Mononuclear cell (primary cell): Measurements from ENCODE around the gene GLI2. TPM values are rescaled to one million over a fixed set of nuclear protein-coding genes. Genes with fewer than 3 reads are reported as not detected.

Source experiments
- H3K27me3 ChIP-seq: 2 replicates; pipeline ENCODE4 v1.6.0; 2011; ENCODE audit warnings: low read length, control low read depth; ENCODE audit not compliant: insufficient read depth
- H3K4me1 ChIP-seq: 2 replicates; pipeline ENCODE4 v1.5.1; 2011; ENCODE audit warnings: mild to moderate bottlenecking, low read length, control low read depth; ENCODE audit not compliant: insufficient read depth
- H3K4me3 ChIP-seq: 2 replicates; pipeline ENCODE4 v1.5.1; 2011; ENCODE audit warnings: mild to moderate bottlenecking, low read length, moderate library complexity
- H3K9me3 ChIP-seq: 2 replicates; pipeline ENCODE4 v1.5.1; 2011; ENCODE audit warnings: low read depth, mild to moderate bottlenecking, control low read depth, low read length
- total RNA-seq: library from RNA; depleted of rRNA; stranded (reverse); fragments of >200 nt; gene quantifications from one replicate; pipeline ENCODE4 v1.2.3, GENCODE V29; 2012

GLI2 gene
- total RNA-seq, 1 donor = not detected

DNA sequence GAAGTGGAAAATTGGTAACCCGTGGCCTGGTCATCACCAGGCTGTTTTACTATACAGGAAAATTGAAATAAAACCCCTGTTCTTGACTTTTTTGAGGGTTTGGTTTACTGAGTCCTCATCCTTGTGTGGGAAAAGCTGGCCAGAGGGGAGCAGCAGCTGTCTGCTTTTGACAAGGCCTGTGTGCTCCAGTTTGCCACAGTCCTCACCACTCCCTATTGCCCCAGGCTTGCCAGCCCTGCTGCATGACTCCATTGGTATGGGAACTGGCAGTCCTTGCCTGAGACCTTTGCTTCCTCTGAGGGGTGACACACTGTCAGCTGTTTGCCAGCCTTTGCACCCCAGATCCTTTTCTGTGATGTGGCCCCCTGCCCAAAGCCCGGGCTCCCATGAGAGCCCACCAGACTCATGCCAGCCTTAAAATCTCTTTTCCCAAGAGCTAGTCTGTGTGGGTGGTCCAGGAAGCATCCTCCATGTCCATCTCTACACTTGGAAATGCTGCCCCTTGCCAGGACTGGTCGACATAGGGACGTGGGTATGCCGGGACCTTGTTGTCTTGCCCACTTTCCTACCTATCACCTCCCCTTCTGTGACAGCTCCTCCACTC, 39.0 kb downstream of the GLI2 start:
- H3K9me3 ChIP-seq = no peaks in the 10 kb centered on the region
- no peak overlapping the region for H3K4me3 ChIP-seq
- no peaks in the 10 kb centered on the region for H3K4me1 ChIP-seq
- no peaks in the 10 kb centered on the region for H3K27me3 ChIP-seq

DNA sequence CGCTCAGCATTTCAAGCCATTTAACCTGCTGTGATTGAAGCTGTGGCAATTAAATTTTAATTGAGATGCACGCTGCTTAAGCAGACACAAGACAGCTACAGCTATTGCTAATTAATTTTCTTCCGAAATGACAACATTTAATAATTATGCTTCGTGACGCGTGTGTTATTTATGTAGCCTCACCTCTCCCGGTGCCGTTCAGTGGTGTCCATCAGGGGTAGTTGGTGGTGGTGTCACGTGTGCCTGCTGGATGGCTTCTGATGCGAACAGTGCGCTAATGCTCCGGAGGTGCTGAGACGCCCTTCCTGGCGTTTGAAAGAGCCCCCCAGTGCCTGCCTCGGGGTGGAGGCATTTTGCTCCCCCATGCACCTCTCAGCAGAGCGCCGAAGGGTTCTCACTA, 39.5 kb downstream of the GLI2 start:
- H3K27me3 ChIP-seq = no peaks in the 10 kb centered on the region
- no peak overlapping the region for H3K4me3 ChIP-seq
- H3K9me3 ChIP-seq = no peaks in the 10 kb centered on the region
- H3K4me1 ChIP-seq = no peaks in the 10 kb centered on the region

DNA sequence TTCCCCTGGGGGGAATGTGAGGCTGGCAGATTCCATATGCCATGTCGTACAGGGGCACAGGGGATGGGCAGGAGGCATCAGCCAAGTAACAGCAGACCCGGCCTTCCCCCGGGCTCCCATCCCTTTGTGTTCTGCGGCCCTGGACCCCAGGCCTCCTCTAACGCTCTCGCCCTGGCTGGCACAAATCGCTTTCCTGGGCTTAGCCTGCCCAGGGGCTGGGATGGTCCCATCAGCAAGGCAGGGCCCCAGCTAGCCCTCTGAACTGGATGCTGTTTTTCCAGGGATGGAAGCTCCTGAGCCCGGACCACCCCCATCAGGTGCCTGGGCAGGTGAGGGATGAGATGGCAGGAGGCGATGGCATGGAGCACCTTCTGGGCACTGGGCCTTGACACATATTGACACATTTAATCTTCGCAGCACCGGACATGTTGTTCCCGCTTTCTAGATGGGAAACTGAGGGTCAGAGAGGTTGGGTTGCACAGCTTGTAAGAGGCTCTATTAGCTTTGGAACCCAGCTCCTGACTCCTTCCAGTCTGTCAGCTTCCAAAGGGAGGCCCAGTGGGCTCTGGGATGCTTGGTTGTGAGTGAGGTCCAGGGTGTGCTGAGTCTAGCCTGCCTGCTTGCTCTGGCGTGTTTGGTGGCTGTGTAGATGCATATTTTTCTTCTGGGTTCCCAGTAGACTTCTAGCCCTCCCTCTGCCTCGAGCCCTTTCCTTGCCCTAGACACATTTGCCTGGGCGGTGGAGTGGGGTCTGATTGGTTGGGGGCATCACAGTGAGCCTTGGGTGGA, 40.3 kb downstream of the GLI2 start:
- Histone ChIP-seq H3K4me1 (no peaks in the 10 kb centered on the region), H3K4me3 (no peak overlapping the region), H3K9me3 (no peaks in the 10 kb centered on the region), H3K27me3 (no peaks in the 10 kb centered on the region)

DNA sequence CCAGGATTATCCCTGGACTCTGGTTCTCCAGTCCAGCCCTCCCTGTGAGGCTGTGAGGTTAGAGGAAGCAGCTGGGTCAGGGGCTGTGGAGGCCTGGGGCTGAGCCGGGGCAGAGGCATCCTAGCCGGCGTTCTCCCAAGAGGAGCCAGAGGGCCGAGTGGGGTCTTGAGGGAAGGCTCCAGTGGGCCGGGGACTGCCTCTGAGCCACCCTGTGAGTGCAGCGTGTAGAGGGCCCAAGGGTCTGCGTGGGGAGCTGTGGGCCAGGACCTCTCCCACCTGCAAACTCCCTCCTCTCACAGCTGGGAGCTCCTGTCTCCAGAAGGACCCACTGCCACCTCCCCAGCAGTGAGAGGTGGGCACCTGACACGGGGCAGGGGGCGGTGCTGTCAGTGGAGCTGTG, 41.0 kb downstream of the GLI2 start:
- Histone ChIP-seq H3K27me3 (no peaks in the 10 kb centered on the region), H3K4me3 (no peak overlapping the region), H3K9me3 (no peaks in the 10 kb centered on the region), H3K4me1 (no peaks in the 10 kb centered on the region)

DNA sequence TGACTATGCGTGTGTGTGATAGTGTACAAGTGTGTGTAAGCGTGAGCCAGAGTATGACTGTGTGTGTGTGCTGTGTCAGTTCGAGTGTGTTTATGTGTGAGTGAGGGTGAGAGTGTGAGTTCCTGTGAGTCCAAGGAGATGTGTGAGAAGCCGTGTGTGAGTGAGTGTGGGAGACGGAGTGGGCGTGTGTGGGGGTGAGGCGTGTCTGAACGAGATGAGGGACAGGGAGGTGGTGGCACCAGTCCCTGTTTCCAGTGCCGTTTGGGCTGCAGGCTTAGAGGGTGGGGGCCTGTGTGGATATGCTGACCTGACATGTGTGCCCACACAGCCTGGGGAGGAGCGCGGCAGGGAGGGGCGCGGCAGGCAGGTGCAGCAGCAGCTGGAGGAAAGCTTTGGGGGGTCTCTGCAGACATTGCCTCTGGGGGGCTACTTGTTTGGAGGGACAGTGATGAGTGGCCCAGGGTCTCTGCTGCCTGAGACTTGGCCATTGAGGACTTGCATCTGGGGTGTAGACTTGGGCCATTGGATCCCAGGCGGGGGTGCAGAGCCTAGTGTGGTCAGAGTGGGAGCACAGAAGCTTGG, 41.6 kb downstream of the GLI2 start:
- H3K4me1 ChIP-seq = no peaks in the 10 kb centered on the region
- H3K27me3 ChIP-seq = no peaks in the 10 kb centered on the region
- no peaks in the 10 kb centered on the region for H3K9me3 ChIP-seq
- H3K4me3 ChIP-seq = no peak overlapping the region

GRCh38 chr2:120777787-120778186, 42.1 kb downstream of the GLI2 start:
- H3K4me3 ChIP-seq = no peak overlapping the region
- H3K9me3 ChIP-seq = no peaks in the 10 kb centered on the region
- H3K4me1 ChIP-seq = no peaks in the 10 kb centered on the region
- H3K27me3 ChIP-seq = no peaks in the 10 kb centered on the region

DNA sequence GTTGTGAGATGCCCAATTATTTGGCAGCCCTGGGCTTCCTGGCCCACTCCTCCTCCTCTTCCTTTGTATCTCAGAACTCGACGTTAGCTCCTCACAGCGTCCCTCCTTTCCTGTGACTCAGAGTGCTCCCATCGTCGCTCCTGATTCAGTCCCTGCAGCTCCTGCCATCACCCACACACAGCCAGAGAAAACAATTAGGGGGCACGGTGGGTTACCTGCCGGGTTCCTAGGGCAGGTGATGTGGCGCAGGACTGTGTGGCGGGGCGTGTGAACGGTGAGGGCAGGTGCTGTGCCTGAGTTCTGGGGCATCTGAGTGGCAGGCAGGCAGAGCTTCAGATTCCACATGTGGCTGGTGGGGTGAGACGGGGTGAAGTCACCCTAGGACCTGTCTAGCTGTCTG, 42.6 kb downstream of the GLI2 start:
- no peaks in the 10 kb centered on the region for H3K27me3 ChIP-seq
- H3K4me3 ChIP-seq = no peak overlapping the region
- no peaks in the 10 kb centered on the region for H3K9me3 ChIP-seq
- H3K4me1 ChIP-seq = no peaks in the 10 kb centered on the region

DNA sequence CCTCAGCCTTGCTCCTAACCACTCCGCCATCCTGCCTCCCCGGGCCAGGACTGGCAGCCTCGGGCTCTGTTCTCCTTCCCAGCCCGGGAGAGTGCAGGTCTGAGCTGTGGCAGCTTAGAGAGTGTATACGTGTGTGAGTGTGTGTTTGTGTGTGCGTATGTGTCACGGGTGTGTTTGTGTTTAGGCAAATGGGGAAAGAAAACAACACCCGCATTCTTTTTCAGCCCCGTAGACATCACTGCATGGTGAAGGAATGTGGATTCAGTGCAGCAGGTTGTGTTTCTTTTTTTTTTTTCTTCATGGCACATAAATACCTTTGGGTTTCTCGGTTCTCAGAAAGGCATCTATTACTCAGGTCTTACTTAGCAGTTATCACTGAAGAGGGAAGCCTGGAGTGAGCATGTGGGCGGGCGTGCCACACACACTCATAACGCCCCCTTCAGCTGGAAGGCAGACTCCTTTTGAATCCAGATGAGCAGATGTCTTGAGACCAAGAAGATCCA, 44.2 kb downstream of the GLI2 start:
- Histone ChIP-seq H3K27me3 (no peaks in the 10 kb centered on the region), H3K4me3 (no peak overlapping the region), H3K4me1 (no peaks in the 10 kb centered on the region), H3K9me3 (no peaks in the 10 kb centered on the region)

DNA sequence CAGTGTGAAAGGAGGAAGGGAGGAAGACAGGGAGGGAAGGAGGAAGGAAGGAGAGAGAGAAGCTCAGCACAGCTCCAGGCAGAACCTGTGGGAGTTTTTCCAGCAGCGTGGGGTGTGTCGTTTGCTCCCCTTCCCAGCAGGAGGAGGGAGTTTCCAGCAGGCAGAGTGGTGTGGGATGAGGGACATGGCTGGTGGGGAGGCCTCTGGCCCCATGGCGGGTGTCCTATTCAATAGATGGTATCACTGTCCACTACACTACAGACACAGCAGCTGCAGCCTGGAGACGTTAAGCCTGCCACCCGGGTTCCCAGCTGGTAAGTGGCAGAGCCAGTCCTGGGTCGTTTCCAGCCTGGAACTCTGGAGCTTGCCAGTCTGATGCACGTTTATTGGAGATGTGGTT, 44.7 kb downstream of the GLI2 start:
- H3K9me3 ChIP-seq = no peaks in the 10 kb centered on the region
- H3K4me3 ChIP-seq = no peak overlapping the region
- no peaks in the 10 kb centered on the region for H3K4me1 ChIP-seq
- no peaks in the 10 kb centered on the region for H3K27me3 ChIP-seq

DNA sequence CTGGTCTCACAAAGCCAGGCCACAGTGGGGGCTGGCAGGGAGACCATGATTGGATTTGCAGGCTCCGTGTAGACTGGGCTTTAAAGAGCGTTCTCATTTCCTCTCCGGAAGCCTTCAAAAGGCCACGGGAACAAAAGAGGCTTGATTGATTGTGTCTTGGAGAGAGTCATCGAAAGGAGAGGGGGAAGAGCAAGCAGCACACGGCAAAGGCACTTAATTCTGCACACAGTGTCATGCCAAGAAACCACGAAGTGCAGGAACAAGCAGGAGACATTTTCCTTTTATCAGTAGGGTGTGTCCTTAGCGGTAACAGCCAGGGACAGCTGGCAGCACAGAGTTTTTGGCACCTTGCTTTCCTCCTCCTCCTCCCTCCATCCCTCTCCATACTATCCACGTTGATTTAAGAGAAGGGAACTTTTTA, 47.7 kb downstream of the GLI2 start:
- no peaks in the 10 kb centered on the region for H3K4me1 ChIP-seq
- no peaks in the 10 kb centered on the region for H3K9me3 ChIP-seq
- H3K27me3 ChIP-seq = no peaks in the 10 kb centered on the region
- H3K4me3 ChIP-seq = no peak overlapping the region

GRCh38 chr2:120783969-120784372, 48.3 kb downstream of the GLI2 start:
- H3K27me3 ChIP-seq = no peaks in the 10 kb centered on the region
- H3K9me3 ChIP-seq = no peaks in the 10 kb centered on the region
- H3K4me1 ChIP-seq = no peaks in the 10 kb centered on the region
- H3K4me3 ChIP-seq = no peak overlapping the region
